Neural crest cell (in vitro differentiated cells): ENCODE measurements around the gene LCN2. TPM values are rescaled to one million over a fixed set of nuclear protein-coding genes. Genes with fewer than 3 reads are reported as not detected.

ENCODE experiments used
- DNase-seq: peaks from one replicate; pipeline ENCODE4 v3.0.0; 2021; ENCODE audit warnings: low read depth, mixed read lengths, low spot score
- H3K27ac Mint-ChIP-seq: one replicate; pipeline ENCODE4 v1.8.0; 2021; ENCODE audit warnings: mild to moderate bottlenecking, mixed read lengths; ENCODE audit not compliant: unreplicated experiment
- H3K27me3 Mint-ChIP-seq: 2 replicates; pipeline ENCODE4 v1.8.0; 2021; ENCODE audit warnings: low read depth, mild to moderate bottlenecking, mixed read lengths
- H3K36me3 Mint-ChIP-seq: 2 replicates; pipeline ENCODE4 v1.8.0; 2021; ENCODE audit warnings: low read depth, mild to moderate bottlenecking, mixed read lengths
- H3K4me1 Mint-ChIP-seq: 2 replicates; pipeline ENCODE4 v1.8.0; 2021; ENCODE audit warnings: mixed read lengths
- H3K4me3 Mint-ChIP-seq: one replicate; pipeline ENCODE4 v1.8.0; 2021; ENCODE audit warnings: mild to moderate bottlenecking, mixed read lengths
- H3K9me3 Mint-ChIP-seq: 2 replicates; pipeline ENCODE4 v1.8.0; 2021; ENCODE audit warnings: mixed read lengths
- total RNA-seq: library from RNA; stranded (reverse); gene quantifications from 2 replicates; pipeline ENCODE4 v1.2.1, GENCODE V29; 2021
- TF ChIP-seq, protein P1 (sequence below): fragments of 200-600 bp; sonication (generic); conservative IDR thresholded peaks from 2 replicates; pipeline ENCODE4 v1.5.0; 2021; ENCODE audit warnings: antibody characterized with exemption, mild to moderate bottlenecking

Gene LCN2
- total RNA-seq, 1 donor from 2014 or later, result not detected

DNA sequence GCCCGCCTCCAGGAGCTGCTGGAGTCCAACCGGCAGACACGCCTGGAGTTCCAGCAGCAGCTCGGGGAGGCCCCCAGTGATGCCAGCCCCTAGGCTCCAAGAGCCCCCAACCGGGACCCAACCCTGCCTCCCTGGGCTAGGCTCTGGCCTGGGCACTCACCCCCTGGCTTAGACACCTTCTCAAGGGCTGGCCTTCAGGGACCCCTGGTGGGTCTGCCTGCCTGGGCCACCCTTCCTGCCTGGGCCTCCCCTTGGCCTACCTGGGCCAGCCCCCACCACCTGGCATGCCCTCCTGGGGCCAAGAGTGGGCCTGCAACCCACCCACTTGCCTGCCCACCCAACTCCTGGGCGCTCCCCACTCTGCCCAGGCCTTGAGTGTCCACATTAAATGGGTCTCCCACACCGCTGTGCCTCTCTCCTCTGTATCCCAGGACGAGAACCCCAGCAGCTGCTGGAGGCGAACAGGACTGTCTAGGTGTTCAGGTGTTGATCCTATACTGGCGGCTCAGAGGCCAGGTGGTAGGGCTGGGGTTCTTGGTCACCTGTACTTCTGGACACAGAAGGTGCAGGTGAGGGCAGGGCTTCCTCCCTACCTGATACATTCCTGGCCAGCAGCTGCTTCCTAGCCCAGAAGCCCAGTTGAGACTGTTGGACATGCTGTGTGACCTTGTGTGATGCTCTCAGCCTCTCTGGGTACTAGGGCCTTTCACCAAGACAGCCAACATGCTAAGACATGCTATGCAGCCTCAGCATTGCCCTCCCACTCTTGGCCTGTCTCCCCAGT, 14.5 kb downstream of the LCN2 start:
- no peaks in the 10 kb centered on the region for H3K27me3 Mint-ChIP-seq
- DNase-seq, result no peak
- H3K4me3 Mint-ChIP-seq, result peak overlapping the region; percentile 64
- TF ChIP-seq, protein P1, sequence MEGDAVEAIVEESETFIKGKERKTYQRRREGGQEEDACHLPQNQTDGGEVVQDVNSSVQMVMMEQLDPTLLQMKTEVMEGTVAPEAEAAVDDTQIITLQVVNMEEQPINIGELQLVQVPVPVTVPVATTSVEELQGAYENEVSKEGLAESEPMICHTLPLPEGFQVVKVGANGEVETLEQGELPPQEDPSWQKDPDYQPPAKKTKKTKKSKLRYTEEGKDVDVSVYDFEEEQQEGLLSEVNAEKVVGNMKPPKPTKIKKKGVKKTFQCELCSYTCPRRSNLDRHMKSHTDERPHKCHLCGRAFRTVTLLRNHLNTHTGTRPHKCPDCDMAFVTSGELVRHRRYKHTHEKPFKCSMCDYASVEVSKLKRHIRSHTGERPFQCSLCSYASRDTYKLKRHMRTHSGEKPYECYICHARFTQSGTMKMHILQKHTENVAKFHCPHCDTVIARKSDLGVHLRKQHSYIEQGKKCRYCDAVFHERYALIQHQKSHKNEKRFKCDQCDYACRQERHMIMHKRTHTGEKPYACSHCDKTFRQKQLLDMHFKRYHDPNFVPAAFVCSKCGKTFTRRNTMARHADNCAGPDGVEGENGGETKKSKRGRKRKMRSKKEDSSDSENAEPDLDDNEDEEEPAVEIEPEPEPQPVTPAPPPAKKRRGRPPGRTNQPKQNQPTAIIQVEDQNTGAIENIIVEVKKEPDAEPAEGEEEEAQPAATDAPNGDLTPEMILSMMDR, result no peak
- peaks cover 5% of the 10 kb centered on the region for H3K4me1 Mint-ChIP-seq
- H3K27ac Mint-ChIP-seq, result no peak overlapping the region
- H3K36me3 Mint-ChIP-seq, result peaks cover 11% of the 10 kb centered on the region
- H3K9me3 Mint-ChIP-seq, result no peaks in the 10 kb centered on the region

DNA sequence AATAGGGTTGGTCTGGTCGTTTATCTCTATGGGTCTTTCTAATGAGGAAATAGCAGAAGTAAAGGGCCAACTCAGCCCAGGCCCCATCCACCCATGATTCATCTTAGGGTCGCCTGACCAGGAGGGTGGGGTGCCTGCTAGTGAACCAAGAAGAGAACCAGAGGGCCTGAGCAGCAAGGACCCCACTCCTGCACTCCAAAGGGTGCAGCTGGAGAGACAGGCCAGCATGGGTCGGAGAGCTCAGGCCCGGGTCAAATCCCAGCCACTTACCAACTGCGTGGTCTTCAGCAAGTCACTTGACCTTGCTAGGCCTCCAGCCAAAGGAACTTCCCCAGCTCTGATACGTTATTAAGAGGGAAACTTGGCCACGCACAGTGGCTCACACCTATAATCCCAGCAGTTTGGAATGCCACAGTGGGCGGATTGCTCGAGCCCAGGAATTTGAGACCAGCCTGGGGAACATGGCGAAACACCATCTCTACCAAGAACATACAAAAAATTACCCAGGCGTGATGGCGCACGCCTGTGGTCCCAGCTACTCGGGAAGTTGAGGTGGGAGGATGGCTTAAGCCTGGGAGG, 15.1 kb downstream of the LCN2 start:
- Mint-ChIP-seq H3K9me3 (no peaks in the 10 kb centered on the region), H3K4me1 (peaks cover 5% of the 10 kb centered on the region), H3K27me3 (no peaks in the 10 kb centered on the region), H3K27ac (no peak overlapping the region), H3K4me3 (peak overlapping the region; percentile 64), H3K36me3 (peaks cover 14% of the 10 kb centered on the region)
- TF ChIP-seq, protein P1, result no peak
- no peak for DNase-seq

DNA sequence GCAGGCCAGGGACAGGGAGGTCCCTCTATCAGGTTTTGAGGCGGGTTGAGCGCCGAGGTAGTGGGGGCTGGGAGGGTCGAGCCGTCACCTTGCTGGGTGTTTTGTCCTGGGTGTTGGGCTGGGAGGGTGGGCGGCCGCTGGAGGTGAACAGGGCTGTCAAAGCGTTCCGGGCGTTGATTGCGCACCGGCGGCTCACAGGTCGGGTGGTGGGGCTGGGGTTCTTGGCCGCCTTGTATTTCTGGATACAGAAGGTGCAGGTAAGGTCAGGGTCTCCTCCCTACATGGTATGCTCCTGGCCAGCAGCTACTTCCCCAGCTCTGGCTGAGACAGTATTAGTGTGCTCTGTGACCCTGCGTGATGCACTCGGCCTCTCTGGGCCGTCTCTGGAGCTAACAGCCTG, 16.9 kb downstream of the LCN2 start:
- Mint-ChIP-seq H3K36me3 (peaks cover 14% of the 10 kb centered on the region), H3K9me3 (no peaks in the 10 kb centered on the region), H3K27me3 (no peaks in the 10 kb centered on the region), H3K4me1 (peaks cover 1% of the 10 kb centered on the region), H3K4me3 (no peak overlapping the region), H3K27ac (no peak overlapping the region)
- TF ChIP-seq, protein P1, result no peak
- DNase-seq, result no peak

DNA sequence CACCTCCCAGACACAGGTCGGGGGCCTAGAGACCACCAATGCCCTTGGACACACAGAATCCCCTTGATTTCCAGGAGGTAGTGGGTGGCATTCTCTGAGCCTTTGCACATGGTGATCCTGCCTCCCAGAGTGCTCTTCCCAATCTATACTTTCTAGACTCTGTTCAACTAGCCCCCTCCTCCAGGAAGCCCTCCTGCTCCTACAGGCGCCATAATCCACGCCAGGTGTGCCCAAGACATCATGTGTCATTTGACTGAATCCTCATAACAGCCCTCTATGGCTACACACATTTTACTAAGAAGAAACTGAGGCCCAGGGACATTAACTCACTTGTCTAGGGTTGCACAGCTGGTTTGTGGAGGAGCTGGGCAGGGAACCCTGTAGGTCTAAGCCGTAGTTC, 18.0 kb downstream of the LCN2 start:
- TF ChIP-seq, protein P1, result no peak
- Mint-ChIP-seq H3K4me3 (no peak overlapping the region), H3K36me3 (peaks cover 14% of the 10 kb centered on the region), H3K4me1 (no peaks in the 10 kb centered on the region), H3K9me3 (no peaks in the 10 kb centered on the region), H3K27ac (no peak overlapping the region), H3K27me3 (no peaks in the 10 kb centered on the region)
- DNase-seq, result no peak

DNA sequence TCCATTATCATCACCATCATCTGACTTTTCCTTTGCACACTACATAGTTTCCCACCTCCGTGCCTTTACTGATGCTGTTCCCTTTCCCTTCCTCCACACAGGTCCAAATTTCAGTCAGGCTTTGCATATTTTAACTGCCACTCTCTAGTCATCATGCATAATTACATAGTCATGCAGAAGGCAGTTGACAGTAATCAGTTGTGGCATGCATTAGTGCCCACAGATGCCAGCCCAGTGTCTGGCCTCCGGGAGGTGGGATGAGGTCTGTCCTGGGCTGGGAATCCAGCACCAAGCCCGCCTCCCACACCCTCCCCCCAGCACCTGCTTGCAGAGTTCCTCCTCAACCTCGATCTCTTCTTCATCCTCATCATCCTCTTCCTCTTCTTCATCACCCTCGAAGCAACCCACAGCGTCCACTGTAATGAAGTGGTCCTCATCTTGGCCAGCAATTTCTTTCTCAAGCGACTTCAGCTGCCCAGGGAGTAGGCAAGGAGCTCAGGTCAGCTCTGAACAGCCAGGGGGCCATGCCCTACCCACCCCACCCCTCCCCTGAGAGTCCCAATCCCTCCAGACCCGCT, 19.6 kb downstream of the LCN2 start:
- DNase-seq, result no peak
- TF ChIP-seq, protein P1, result no peak
- H3K4me3 Mint-ChIP-seq, result peak overlapping the region; percentile 47
- H3K9me3 Mint-ChIP-seq, result no peaks in the 10 kb centered on the region
- peaks cover 10% of the 10 kb centered on the region for H3K36me3 Mint-ChIP-seq
- no peak overlapping the region for H3K27ac Mint-ChIP-seq
- no peaks in the 10 kb centered on the region for H3K27me3 Mint-ChIP-seq
- no peaks in the 10 kb centered on the region for H3K4me1 Mint-ChIP-seq
